HG02870 (cell line): ENCODE data around the gene GGT1.
"Not testable (repeated sequence)": the region's sequence is repeated elsewhere in the genome, so short reads cannot be mapped to it uniquely, and the experiment has no call there.

Experiments used
- ATAC-seq: cut with Tn5 transposase; IDR thresholded peaks from one replicate; pipeline ENCODE4 v1.9.1; 2021; ENCODE audit warnings: mild to moderate bottlenecking, moderate library complexity; ENCODE audit not compliant: unreplicated experiment

Gene GGT1

DNA sequence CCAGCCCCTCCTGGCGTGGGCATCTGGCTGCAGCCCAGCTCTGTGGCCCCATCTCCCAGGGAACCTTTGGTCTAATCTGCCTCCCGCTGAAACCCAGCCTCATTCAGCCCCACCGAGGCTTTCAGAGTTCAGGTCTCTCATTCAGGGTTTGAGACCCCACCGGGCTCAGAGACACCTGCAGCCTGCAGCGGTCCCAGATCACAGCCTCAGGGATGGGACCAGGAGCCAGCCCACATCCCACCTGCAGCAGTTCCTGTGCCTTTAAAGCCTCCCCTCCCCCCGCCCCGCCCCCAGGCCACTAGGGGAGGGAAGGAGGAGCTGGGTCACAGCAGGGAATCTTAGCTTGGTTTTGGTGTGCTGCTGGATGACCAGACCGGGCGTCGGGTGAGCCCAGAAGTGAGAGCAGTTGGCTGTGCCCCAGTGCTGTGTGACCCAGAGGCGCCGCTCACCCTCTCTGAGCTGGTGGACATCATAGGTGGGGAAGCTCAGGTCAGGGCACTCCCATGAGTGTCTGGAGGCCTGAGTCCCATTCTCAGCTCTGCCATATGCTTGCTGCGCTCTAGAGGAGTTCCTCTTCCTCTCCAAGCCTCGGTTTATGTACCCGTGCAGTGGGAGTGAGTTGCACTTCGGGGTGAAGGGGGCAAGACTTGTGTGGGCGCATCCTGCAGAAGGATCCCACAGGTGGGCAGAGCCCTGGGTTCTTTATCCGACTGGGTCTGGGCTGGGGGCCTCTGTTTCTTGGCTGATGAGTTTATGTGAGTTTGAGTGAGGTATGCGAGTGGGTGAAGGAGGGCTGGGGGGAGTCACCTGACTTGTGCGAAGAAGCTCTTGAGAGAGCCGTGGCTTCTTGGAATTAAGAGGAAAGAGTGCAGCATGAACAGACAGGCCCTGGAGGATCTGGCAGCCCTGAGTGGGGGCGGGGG lies at the start of gene GGT1:
Gene GGT1, plus strand, starts transcription at position 347 of the 923 bp plus-strand sequence. CDS start 7,889 bp downstream, outside the sequence.
- ATAC-seq: not testable (repeated sequence)

DNA sequence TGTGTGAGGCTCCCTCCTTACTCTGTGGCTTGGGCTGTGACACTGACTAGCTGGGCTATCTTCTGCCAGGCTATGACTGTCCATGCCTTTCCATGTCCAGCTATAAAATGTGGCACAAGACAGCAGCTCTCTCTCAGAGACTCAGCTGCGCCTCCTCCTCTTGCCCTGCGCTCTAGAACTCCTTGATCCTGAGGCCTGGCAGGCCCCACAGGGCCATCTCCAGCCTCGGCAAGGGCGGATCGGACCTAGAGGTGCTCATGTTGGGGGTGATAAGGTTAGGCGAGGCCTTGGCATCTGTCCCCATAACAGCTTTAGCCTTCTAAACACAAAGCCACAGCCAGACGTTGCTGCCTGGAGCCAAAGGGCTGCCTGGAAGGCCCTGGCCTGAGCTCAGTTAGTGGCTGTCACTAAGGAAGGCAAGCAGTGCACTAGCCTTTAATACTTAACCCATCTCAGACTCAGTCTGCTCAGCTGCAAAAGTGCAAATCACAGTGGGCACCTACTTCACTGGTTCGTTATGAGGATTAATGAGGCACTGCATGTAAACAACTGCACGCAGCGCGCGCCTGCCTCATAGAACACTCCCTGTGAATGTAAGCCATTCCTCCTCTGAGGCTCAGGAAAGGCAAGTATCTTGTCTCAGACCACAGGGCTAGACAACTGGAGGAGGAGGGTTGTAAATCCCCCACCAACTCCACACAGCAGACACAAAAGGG lies 49.2 kb upstream of the GGT1 start:
- ATAC-seq: no peak

DNA sequence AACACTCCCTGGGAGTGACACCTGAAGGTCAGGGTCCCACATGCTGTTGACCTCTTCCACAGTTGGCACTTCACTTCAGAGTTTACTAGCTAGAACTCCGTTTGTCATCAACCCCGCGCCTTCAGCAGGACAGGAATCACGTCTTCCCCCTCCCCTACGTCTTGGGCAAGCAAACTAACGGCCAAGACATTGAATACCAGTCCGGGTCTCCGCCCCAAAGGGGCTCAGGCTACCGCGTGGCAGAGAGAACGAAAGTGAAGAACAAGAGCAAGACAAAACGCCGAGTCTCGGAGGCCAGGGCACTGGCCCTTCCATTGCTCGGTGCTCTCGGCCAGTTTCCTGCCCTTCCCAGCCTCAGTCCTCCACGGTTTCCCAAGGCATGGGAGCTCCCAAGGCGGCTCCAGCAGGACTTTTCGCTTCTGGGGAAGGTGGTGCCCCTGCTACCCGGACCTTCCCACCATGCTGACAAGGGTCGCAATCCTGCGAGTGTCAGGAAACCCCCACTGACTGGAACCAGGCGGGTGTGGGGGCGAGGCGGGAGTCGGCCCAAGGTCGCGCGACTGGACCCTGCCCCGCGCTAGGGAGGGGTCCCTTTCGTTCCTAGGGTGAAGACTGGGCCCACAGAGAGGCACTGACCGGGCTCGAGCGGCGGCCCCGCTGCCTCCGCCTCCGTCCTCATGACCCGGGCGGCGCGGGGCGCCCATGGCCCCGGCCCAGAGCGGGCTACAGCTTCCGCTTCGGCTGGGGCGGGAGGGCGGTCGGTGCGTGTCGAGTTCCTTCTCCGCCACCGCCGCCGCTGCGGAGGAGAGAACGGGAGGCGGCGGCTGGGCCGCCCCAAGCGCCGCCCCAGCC lies 48.5 kb upstream of the GGT1 start, which contains the start of gene GUCD1:
Gene GUCD1, minus strand, starts transcription at position 826 of the 852 bp plus-strand sequence. Its CDS starts 147 bp downstream, at position 679.
- no peak for ATAC-seq

DNA sequence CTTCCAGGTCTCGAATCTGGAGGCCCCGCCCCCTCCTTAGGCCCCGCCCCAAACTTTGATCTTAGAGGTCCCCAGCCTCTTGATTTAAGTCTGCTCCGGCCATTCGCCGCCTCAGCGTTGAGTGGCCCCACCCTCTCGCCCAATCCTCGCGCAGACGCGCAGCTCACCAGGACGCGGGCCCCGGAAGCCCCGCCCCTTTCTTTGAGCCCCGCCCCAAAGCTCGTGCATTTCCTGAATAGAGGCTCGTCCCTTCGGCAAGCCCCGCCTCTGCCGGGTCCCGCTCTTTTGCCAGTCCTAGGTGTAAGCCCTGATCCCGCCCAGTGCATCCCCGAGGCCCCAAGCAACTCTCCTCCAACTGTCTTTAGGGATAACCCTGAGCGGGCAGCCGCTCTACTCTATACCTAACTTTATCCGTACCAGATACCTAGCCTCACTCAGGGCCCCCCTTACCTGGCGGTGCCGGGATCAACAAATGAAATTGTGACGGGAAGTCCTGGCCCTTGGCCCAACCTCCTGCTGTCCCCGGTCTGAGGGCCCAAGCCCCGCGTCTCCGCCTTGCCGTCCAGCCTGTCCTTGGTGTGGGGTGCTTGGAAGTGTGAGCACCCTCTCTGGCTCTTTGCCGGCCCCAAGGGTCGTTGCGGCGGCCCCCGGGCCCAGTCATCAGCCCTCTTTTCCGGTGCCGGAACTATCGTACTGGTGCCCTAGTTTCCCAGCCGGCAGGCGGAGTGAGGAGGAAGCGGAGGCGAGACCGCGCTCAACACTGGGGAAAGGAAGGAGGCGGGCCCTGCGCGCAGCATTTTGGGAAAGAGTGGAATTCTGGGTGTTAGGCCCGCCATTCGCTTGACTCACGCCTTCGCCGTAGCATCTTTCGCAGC lies 47.6 kb upstream of the GGT1 start, which contains the start of gene SNRPD3:
Gene SNRPD3, plus strand, starts transcription at position 835 of the 875 bp plus-strand sequence. CDS start 1,676 bp downstream, outside the sequence.
- peak; percentile 76 for ATAC-seq

DNA sequence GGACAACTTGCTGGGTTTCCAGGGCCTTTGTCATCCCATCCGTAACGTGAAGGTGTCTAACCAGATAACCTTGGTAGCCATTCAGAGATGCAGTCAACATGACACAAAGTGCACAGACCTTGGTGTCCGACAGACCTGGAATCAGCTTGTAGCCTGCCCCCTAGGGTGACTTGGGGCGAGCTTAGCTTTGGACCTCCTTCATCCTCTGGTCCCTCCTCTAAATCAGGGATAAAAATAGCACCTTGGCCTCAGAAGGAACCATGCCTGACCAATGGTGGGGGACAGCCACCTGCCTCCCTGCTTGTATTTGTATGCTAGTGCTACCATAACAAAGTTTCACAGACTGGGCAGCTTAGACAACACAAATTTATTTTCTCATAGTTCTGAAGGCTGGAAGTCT lies 43.5 kb upstream of the GGT1 start:
- ATAC-seq: no peak

GRCh38 chr22:24563246-24563645 lies 39.7 kb upstream of the GGT1 start:
- no peak for ATAC-seq

- no peak for ATAC-seq
Observed at GRCh38 chr22:24564376-24565058, 38.5 kb upstream of the GGT1 start.

DNA sequence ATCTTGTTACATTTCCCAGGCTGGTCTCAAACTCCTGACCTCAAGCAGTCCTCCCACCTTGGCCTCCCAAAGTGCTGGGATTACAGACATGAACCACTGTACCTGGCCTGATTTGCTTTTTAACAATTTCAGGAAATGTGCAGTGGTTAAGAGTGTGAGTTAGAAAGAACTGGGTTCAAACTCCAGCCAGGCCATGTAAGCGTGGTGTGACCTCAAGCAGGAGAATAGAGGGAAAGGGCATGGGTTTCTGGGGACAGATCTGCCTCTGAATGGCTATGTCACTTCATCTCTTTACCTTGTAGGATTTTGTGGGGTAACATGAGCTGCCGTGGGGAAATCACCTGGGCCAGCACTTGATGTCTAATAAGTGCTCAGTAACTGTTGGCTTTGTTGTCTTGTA lies 37.9 kb upstream of the GGT1 start:
- ATAC-seq: no peak

- no peak for ATAC-seq
Observed at GRCh38 chr22:24566899-24567511, 36.0 kb upstream of the GGT1 start.

GRCh38 chr22:24567668-24568067 lies 35.3 kb upstream of the GGT1 start:
- no peak for ATAC-seq

GRCh38 chr22:24571266-24571665 lies 31.7 kb upstream of the GGT1 start:
- no peak for ATAC-seq

- no peak for ATAC-seq
Observed at GRCh38 chr22:24576778-24577177, 26.2 kb upstream of the GGT1 start.

DNA sequence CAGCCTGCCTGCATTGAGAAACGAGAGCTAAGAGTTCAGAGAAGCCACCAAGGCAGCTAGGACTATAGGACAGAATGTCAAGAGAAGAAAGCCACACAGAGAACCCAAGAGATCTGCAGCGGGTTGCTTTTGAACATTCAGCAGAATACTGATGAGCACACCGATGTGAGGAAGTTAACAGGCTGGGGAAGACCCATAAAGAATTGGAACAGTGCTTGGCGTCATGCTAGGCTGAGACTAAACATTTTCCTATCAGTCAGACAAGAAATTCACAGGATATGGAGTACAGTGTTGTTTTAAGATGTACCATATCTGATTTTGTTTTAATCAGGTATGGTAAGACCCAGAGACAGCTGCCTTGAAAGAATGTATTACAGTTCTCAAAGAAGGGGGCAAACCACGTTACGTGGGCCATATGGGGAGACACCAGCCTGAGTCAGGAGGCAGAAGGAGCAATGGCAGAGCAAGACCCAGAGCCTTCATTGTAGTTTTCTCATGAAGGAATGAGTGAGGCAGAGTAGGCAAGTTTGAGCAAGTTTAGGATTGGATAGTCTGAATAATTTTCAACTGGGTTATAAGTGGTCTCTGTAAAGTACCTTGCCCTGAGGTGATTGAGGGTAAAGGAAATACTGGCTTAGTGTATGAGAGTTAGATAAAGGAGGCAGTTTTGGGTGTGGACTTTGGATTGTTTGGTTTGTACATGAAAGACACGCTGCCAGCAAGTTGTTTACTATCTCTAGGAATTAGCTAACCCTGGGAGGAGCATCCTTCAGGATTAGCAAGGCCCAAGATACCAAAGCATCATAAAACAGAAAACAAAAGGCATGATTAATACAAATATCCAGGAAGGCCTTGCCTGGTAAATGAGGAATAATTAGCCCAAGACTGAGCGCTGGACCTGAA lies 24.4 kb upstream of the GGT1 start:
- no peak for ATAC-seq

- ATAC-seq: no peak
Observed at GRCh38 chr22:24579258-24579601, 23.8 kb upstream of the GGT1 start.

- no peak for ATAC-seq
Observed at GRCh38 chr22:24580276-24580675, 22.7 kb upstream of the GGT1 start.

DNA sequence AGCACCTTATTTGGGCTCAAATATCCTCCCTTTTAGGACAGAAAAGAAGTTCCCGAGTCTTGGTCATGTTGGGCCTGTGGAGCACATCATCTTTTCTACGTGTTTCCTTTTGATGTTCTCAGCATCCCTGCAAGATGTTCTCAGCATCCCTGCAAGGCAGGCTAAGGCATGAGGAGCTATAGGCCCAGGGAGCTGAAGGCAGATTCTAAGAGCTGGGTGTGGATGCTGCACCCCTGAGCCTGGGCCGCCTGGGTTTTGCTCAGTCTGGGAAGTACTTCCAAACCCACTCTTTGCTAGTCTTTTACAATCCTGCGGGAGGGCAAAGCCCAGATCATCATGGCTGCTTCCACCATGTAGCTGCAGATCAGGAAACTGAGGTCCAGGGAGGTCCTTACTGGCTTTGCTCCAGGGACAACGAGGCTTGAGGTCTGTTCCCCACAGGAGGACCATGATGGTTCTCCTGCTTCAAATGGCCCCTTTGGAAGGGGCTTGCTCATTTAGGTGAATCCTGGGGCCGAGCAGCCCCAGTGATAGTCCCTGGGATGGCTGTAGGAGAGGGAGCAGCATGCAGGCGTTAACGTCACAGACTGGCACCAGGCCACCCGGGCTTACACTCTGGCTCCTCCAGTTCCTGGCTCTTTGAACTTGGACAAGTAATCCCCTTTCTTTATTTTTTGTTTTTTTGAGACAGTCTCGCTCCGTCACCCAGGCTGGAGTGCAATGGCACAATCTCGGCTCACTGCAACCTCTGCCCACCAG lies 20.8 kb upstream of the GGT1 start:
- ATAC-seq: no peak
